K562 (cell line): ENCODE measurements around the gene FOXO3B. TPM values are rescaled to one million over a fixed set of nuclear protein-coding genes. Genes with fewer than 3 reads are reported as not detected.
"Not testable (repeated sequence)": the region's sequence is repeated elsewhere in the genome, so short reads cannot be mapped to it uniquely, and the experiment has no call there.

Source experiments
- ATAC-seq: fragments of 200-7000 bp; cut with Tn5 transposase; 3 replicates; pipeline ENCODE4 v1.9.1; 2020; ENCODE audit warnings: moderate library complexity
- BruUV-seq: library from RNA; stranded (reverse); fragments of 400-500 nt; replicated peaks from 2 replicates; lab custom pipeline; 2021; lab: Mats Ljungman, UMichigan
- CTCF ChIA-PET: fragments of 300-600 bp; formaldehyde crosslinking; extraction: SDS; loops from one replicate; lab custom pipeline; 2021; ENCODE audit warnings: low intra/inter-chr PET ratio; lab: Yijun Ruan, JAX
- POLR2A ChIA-PET: fragments of 300-600, 350-650 bp; sonication (Branson Sonifier 250); formaldehyde crosslinking; extraction: SDS; loops from one replicate; lab custom pipeline; 2021; ENCODE audit warnings: antibody characterized with exemption, inconsistent platforms; lab: Yijun Ruan, JAX
- DNase-seq, 4 experiments: peaks; one replicate each; pipeline versions ENCODE4 v3.0.0 to v3.0.0-alpha.2; 2011 to 2018; ENCODE audit warnings: low spot score in 3 of 4, mixed read lengths in 3 of 4; ENCODE audit errors: extremely low read depth in 1 of 4
- FAIRE-seq: peaks from 2 replicates; lab custom pipeline; 2011; peaks lifted over from hg19 to GRCh38; lab: Jason Lieb, UNC
- H2AFZ ChIP-seq: 2 replicates; pipeline ENCODE4 v1.6.0; 2011; ENCODE audit warnings: low read depth, low read length, control low read depth, inconsistent platforms
- H3K27ac ChIP-seq: fragments of 200-600 bp; 3 replicates; pipeline ENCODE4 v1.8.0; 2011; ENCODE audit warnings: low read depth, mild to moderate bottlenecking, control low read depth, inconsistent platforms, low read length, moderate library complexity, mixed read lengths; ENCODE audit errors: extremely low read depth
- H3K27me3 ChIP-seq, 2 experiments: fragments of 300-600 bp in 1 of 2; 2 replicates in 1 of 2; 3 replicates in 1 of 2; pipeline versions ENCODE4 v1.6.0 to v1.8.0; 2011; ENCODE audit warnings: inconsistent platforms in 2 of 2, low read length in 2 of 2, mild to moderate bottlenecking in 1 of 2, mixed read lengths in 1 of 2, moderate library complexity in 1 of 2; ENCODE audit not compliant: control insufficient read depth in 2 of 2, insufficient read depth in 2 of 2
- H3K36me3 ChIP-seq: fragments of 300-600 bp; 3 replicates; pipeline ENCODE4 v1.8.0; 2011; ENCODE audit warnings: mild to moderate bottlenecking, low read length, inconsistent platforms; ENCODE audit not compliant: control insufficient read depth, insufficient read depth
- H3K4me1 ChIP-seq, 2 experiments: fragments of 200-600 bp in 1 of 2; replicated peaks in 1 of 2; 2 replicates in 1 of 2; 3 replicates in 1 of 2; pipeline versions ENCODE4 v1.5.1 to v1.8.0; 2011; ENCODE audit warnings: inconsistent platforms in 2 of 2, low read length in 2 of 2, mild to moderate bottlenecking in 1 of 2, mixed read lengths in 1 of 2, moderate library complexity in 1 of 2; ENCODE audit not compliant: control insufficient read depth in 2 of 2, insufficient read depth in 2 of 2
- H3K4me2 ChIP-seq: 2 replicates; pipeline ENCODE4 v1.6.1; 2011; ENCODE audit warnings: low read length, control low read depth, inconsistent platforms, mixed read lengths; ENCODE audit not compliant: insufficient read depth
- H3K4me3 ChIP-seq: fragments of 200-600 bp; sonication (generic), shearing (Covaris generic); 2 replicates; pipeline ENCODE4 v1.5.1; 2016; ENCODE audit warnings: control low read depth, inconsistent platforms
- H3K79me2 ChIP-seq: fragments of 200-600 bp; 3 replicates; pipeline ENCODE4 v1.8.0; 2011; ENCODE audit warnings: low read length, inconsistent platforms; ENCODE audit not compliant: control insufficient read depth, insufficient read depth
- H3K9ac ChIP-seq, 2 experiments: 2 replicates each; pipeline versions ENCODE4 v1.6.0 to v1.6.1; 2011; ENCODE audit warnings: low read depth in 2 of 2, low read length in 2 of 2, control low read depth in 1 of 2, inconsistent platforms in 1 of 2, mild to moderate bottlenecking in 1 of 2, mixed read lengths in 1 of 2; ENCODE audit not compliant: insufficient read depth in 1 of 2
- H3K9me1 ChIP-seq: one replicate; pipeline ENCODE4 v1.6.0; 2011; ENCODE audit warnings: inconsistent platforms, mild to moderate bottlenecking, low read length, moderate library complexity; ENCODE audit not compliant: control insufficient read depth, insufficient read depth
- H3K9me3 ChIP-seq: replicated peaks from 2 replicates; pipeline ENCODE4 v1.5.1; 2011; ENCODE audit warnings: low read depth, low read length, inconsistent platforms; ENCODE audit not compliant: control insufficient read depth, insufficient read depth
- H4K20me1 ChIP-seq: replicated peaks from 2 replicates; pipeline ENCODE4 v1.6.1; 2011; ENCODE audit warnings: low read length, inconsistent platforms, mixed read lengths; ENCODE audit not compliant: control insufficient read depth, insufficient read depth
- CBX3 ChIP-seq, 2 experiments: IDR thresholded peaks; 1 replicate in 1 of 2; 2 replicates in 1 of 2; pipeline ENCODE4 v1.6.1; 2012; ENCODE audit warnings: inconsistent platforms in 2 of 2, low read length in 2 of 2, borderline replicate concordance in 1 of 2, control low read depth in 1 of 2
- RBM25 ChIP-seq: fragments of 200-400 bp; formaldehyde crosslinking; IDR thresholded peaks from 2 replicates; pipeline ENCODE4 v1.6.1; 2018; ENCODE audit warnings: low read length, low read depth, moderate library complexity; ENCODE audit not compliant: severe bottlenecking
- TRIM28 ChIP-seq: fragments of 450-650 bp; IDR thresholded peaks from 2 replicates; pipeline ENCODE4 v1.6.1; 2017
- ZNF274 ChIP-seq: IDR thresholded peaks from 2 replicates; pipeline ENCODE4 v1.6.1; 2011; ENCODE audit warnings: low read depth, mild to moderate bottlenecking, low read length, moderate library complexity, borderline replicate concordance
- ZNF280A ChIP-seq: fragments of 450-650 bp; IDR thresholded peaks from 2 replicates; pipeline ENCODE4 v1.6.1; 2018; ENCODE audit warnings: mild to moderate bottlenecking, low read depth; ENCODE audit not compliant: partially characterized antibody
- ZNF75A ChIP-seq: fragments of 450-650 bp; formaldehyde crosslinking; IDR thresholded peaks from 2 replicates; pipeline ENCODE4 v1.4.0; 2020; ENCODE audit warnings: mild to moderate bottlenecking
- WGBS: fragments of 100-300 bp; shearing (Covaris generic); methylation state at CpG from one replicate; pipeline ENCODE4 v1.1.6; 2016; ENCODE audit warnings: low coverage, mixed read lengths; ENCODE audit not compliant: insufficient coverage; ENCODE audit errors: missing lambda C conversion rate; 5-methylcytosine and 5-hydroxymethylcytosine counted together
- in situ Hi-C: fragments of 300-500 bp; cut with MboI; formaldehyde crosslinking; loops from 4 replicates; pipeline ENCODE4 v1.15.0; 2018; ENCODE audit warnings: inconsistent platforms, mixed read lengths
- intact Hi-C: fragments of 100-400 bp; cut with micrococcal nuclease; formaldehyde crosslinking; loops from 2 replicates; pipeline ENCODE4 v1.14.2; 2022
- polyA plus RNA-seq, 8 experiments: library from polyadenylated mRNA; depleted of rRNA in 4 of 8; stranded (reverse) in 5 of 8; unstranded in 3 of 8; fragments of >200 nt; fragmentation: Nextera tagmentation in 2 of 8; fragmentation: Illumina TruSeq in 1 of 8; extraction: Ambion mirVana in 2 of 8; extraction: Trizol in 1 of 8; gene quantifications; 2 replicates each; pipeline versions ENCODE4 v1.2.1 to v1.2.3, GENCODE V29; 2011 to 2014; ENCODE audit warnings: inconsistent platforms in 1 of 8, missing spikeins in 1 of 8
- total RNA-seq, 7 experiments: library from RNA; depleted of rRNA in 6 of 7; stranded (reverse); fragments of >200 nt in 6 of 7; fragmentation: Illumina TruSeq in 2 of 7; extraction: Trizol in 2 of 7; gene quantifications; 2 replicates each; pipeline versions ENCODE4 v1.2.1 to v1.2.3, GENCODE V29; 2011 to 2021; ENCODE audit warnings: low replicate concordance in 1 of 7

The FOXO3B gene
- total and polyA plus RNA-seq, 9 of the 15 experiments (the other 6 are each of a cell fraction or from before 2014, with no cell fraction given) = 0.25 to 5.2 (median 2.4) TPM

GRCh38 chr17:18661924-18662624 is 20.0 kb downstream of the FOXO3B start:
- ATAC-seq, H3K27ac ChIP-seq, intact Hi-C loops, H3K4me2 ChIP-seq, DNase-seq, in situ Hi-C loops, CTCF ChIA-PET, FAIRE-seq, H3K27me3 ChIP-seq, H3K4me1 ChIP-seq, H2AFZ ChIP-seq, BruUV-seq, POLR2A ChIA-PET, H3K79me2 ChIP-seq, H3K36me3 ChIP-seq, H3K9me3 ChIP-seq, H3K9ac ChIP-seq, H4K20me1 ChIP-seq, H3K9me1 ChIP-seq, H3K4me3 ChIP-seq: not testable (repeated sequence)
- TF ChIP-seq TRIM28 (peak; percentile 91), ZNF274 (peak; percentile 91), CBX3 (IDR thresholded peaks at IDR 0.05; ENCODE audit: borderline replicate concordance in 1 of 2, low read length in 2 of 2) (0 out of 3 replicates have a peak, but pooled peaks of 1 of the 2 experiments have one; percentile 29), RBM25 (peak; percentile 15), ZNF75A (peak; percentile 98), ZNF280A (peak; percentile 40)
- 17% methylated on average over 2 of the region's 5 CpGs for WGBS

GRCh38 chr17:18650094-18650493 is 32.0 kb downstream of the FOXO3B start:
- H3K9me3 ChIP-seq, H3K27ac ChIP-seq, H3K9ac ChIP-seq, H3K4me3 ChIP-seq, BruUV-seq, H3K9me1 ChIP-seq, H3K4me2 ChIP-seq, CTCF ChIA-PET, H3K79me2 ChIP-seq, H3K36me3 ChIP-seq, DNase-seq, H2AFZ ChIP-seq, H3K4me1 ChIP-seq, intact Hi-C loops, in situ Hi-C loops, POLR2A ChIA-PET, H3K27me3 ChIP-seq, H4K20me1 ChIP-seq: not testable (repeated sequence)
- peak; percentile 26 for FAIRE-seq
- 5% methylated on average over 3 of the region's 23 CpGs for WGBS
- peak; percentile 69 for ATAC-seq

GRCh38 chr17:18644291-18644690 is 37.8 kb downstream of the FOXO3B start, which contains the start of gene TBC1D28:
TBC1D28 (minus strand) TSS chr17:18644391; CDS start chr17:18641352, 3,039 bp downstream.
- H3K4me3 ChIP-seq, H3K9ac ChIP-seq, H3K9me1 ChIP-seq, CTCF ChIA-PET, H3K36me3 ChIP-seq, H4K20me1 ChIP-seq, intact Hi-C loops, in situ Hi-C loops, DNase-seq, H3K27me3 ChIP-seq, H3K27ac ChIP-seq, H2AFZ ChIP-seq, ATAC-seq, BruUV-seq, FAIRE-seq, POLR2A ChIA-PET, H3K79me2 ChIP-seq, H3K9me3 ChIP-seq, H3K4me1 ChIP-seq, H3K4me2 ChIP-seq: not testable (repeated sequence)
- 30% methylated on average over 2 of the region's 9 CpGs for WGBS
